Transverse colon (tissue), 4 donors: ENCODE measurements around the gene CENPT. TPM values are rescaled to one million over a fixed set of nuclear protein-coding genes. Genes with fewer than 3 reads are reported as not detected.
"Not testable (repeated sequence)": the region's sequence is repeated elsewhere in the genome, so short reads cannot be mapped to it uniquely, and the experiment has no call there.

Source experiments
- DNase-seq: peaks from one replicate; pipeline ENCODE4 v3.0.0-alpha.2; 2019
- H3K27ac ChIP-seq, 4 donors: fragments of 200-600 bp; sonication (generic); 2 replicates each; pipeline ENCODE4 v1.5.1; 2016 to 2018; ENCODE audit warnings: inconsistent platforms in 4 of 4
- H3K27me3 ChIP-seq: fragments of 200-600 bp; sonication (generic); 2 replicates; pipeline ENCODE4 v1.5.1; 2017; ENCODE audit warnings: inconsistent platforms
- H3K36me3 ChIP-seq, 4 donors: fragments of 200-600 bp; sonication (generic); 2 replicates each; pipeline ENCODE4 v1.5.1; 2017 to 2019; ENCODE audit warnings: inconsistent platforms in 4 of 4
- H3K4me1 ChIP-seq, 4 donors: fragments of 200-600 bp; sonication (generic); 2 replicates each; pipeline ENCODE4 v1.5.1; 2017 to 2020; ENCODE audit warnings: inconsistent platforms in 4 of 4
- H3K4me3 ChIP-seq, 4 donors: fragments of 200-600 bp; sonication (generic); 1 replicate in 1 of 4; 2 replicates in 3 of 4; pipeline versions ENCODE4 v1.5.1 to v1.6.1; 2017 to 2019; ENCODE audit warnings: inconsistent platforms in 4 of 4
- H3K9me3 ChIP-seq, 2 donors: fragments of 200-600 bp; sonication (generic); 2 replicates each; pipeline ENCODE4 v1.5.1; 2017 to 2019; ENCODE audit warnings: inconsistent platforms in 2 of 2
- CTCF ChIP-seq, 5 experiments: fragments of 200-600 bp in 3 of 5; fragments of 450-650 bp in 2 of 5; sonication (generic) in 3 of 5; IDR thresholded peaks; 1 replicate in 2 of 5; 2 replicates in 3 of 5; pipeline ENCODE4 v1.5.1; 2016 to 2017; ENCODE audit warnings: antibody characterized with exemption in 5 of 5, inconsistent platforms in 3 of 5, mild to moderate bottlenecking in 2 of 5, moderate library complexity in 1 of 5
- EP300 ChIP-seq: sonication (generic); formaldehyde crosslinking; IDR thresholded peaks from one replicate; pipeline ENCODE4 v1.6.1; 2017; ENCODE audit warnings: antibody characterized with exemption, low read depth
- POLR2A ChIP-seq: fragments of 450-650 bp; IDR thresholded peaks from one replicate; pipeline ENCODE4 v1.6.1; 2016; ENCODE audit warnings: antibody characterized with exemption, mild to moderate bottlenecking, moderate library complexity
- POLR2AphosphoS5 ChIP-seq, 3 donors: sonication (generic); formaldehyde crosslinking; IDR thresholded peaks; one replicate each; pipeline ENCODE4 v1.6.1; 2016; ENCODE audit warnings: antibody characterized with exemption in 3 of 3
- WGBS, 2 donors: methylation state at CpG; one replicate each; pipeline ENCODE4 v1.1.5; 2018; ENCODE audit warnings: low coverage in 1 of 2; 5-methylcytosine and 5-hydroxymethylcytosine counted together
- in situ Hi-C, 4 donors: fragments of 200-750 bp; cut with MboI; loops; one replicate each; pipeline versions ENCODE4 v1.15.0 to v1.15.1; 2017; ENCODE audit warnings: low sequenced_read_pairs in 3 of 4, low pct_ligation_motif_present in 1 of 4, low pct_unique_long_range_greater_than_20kb in 1 of 4
- intact Hi-C: fragments of 100-400 bp; cut with DNase I; formaldehyde crosslinking; loops from one replicate; pipeline ENCODE4 v1.15.1; 2023; ENCODE audit warnings: low total_unique reads
- total RNA-seq, 4 donors: library from RNA; depleted of rRNA; stranded (reverse); fragments of >200 nt; gene quantifications; one replicate each; pipeline ENCODE4 v1.1.0, GENCODE V29; 2016

Gene CENPT
- total RNA-seq, 4 donors from 2014 or later, result 58.2 to 248 (median 100) TPM

- no peaks in the 10 kb centered on the region for H3K9me3 ChIP-seq
- in situ Hi-C loops (no loop called here), intact Hi-C loops (no loop called here)
- no peak overlapping the region for H3K4me3 ChIP-seq
- H3K27me3 ChIP-seq, result no peaks in the 10 kb centered on the region
- peaks cover 0 to 15% (median 4%) of the 10 kb centered on the region in 4 donors for H3K36me3 ChIP-seq
- no peak for DNase-seq
- H3K27ac ChIP-seq, result no peak overlapping the region
- TF ChIP-seq POLR2A (no peak), CTCF (IDR thresholded peaks at IDR 0.05) (no peak), POLR2AphosphoS5 (IDR thresholded peaks at IDR 0.05) (no peak), EP300 (no peak)
- WGBS, 2 donors, result 85 to 86% methylated on average over 1 to 2 of the region's 2 CpGs
- peaks cover 0 to 23% (median 5%) of the 10 kb centered on the region in 4 donors for H3K4me1 ChIP-seq
These were observed 17.1 kb upstream of the CENPT start for GRCh38 chr16:67864594-67864993.

- in situ Hi-C loops, DNase-seq, H3K9me3 ChIP-seq, H3K27me3 ChIP-seq, H3K4me3 ChIP-seq, intact Hi-C loops: not testable (repeated sequence)
- Histone ChIP-seq H3K4me1 (peaks cover 0 to 26% (median 5%) of the 10 kb centered on the region in 4 donors), H3K36me3 (peaks cover 0 to 15% (median 4%) of the 10 kb centered on the region in 4 donors), H3K27ac (peak overlapping the region in 3 of 4 donors; percentile 19 to 62 (median 34))
- 90 to 94% methylated on average over 2 to 6 of the region's 6 CpGs for WGBS, 2 donors
These were observed 16.6 kb upstream of the CENPT start for GRCh38 chr16:67864044-67864443.

GRCh38 chr16:67862623-67863583 is 15.4 kb upstream of the CENPT start:
- peaks cover 0 to 15% (median 0%) of the 10 kb centered on the region in 4 donors for H3K36me3 ChIP-seq
- no peaks in the 10 kb centered on the region for H3K27me3 ChIP-seq
- intact Hi-C loops, result no loop called here
- in situ Hi-C loops, result no loop called here
- peaks cover 0 to 38% (median 16%) of the 10 kb centered on the region in 4 donors for H3K4me1 ChIP-seq
- peak overlapping the region; percentile 22 to 62 (median 36) for H3K27ac ChIP-seq
- TF ChIP-seq CTCF (IDR thresholded peaks at IDR 0.05), result no peak
- TF ChIP-seq POLR2A, result no peak
- no peak for DNase-seq
- no peaks in the 10 kb centered on the region for H3K9me3 ChIP-seq
- 87 to 95% methylated on average over 4 to 11 of the region's 11 CpGs for WGBS, 2 donors
- no peak overlapping the region for H3K4me3 ChIP-seq

GRCh38 chr16:67861877-67862276 is 14.4 kb upstream of the CENPT start:
- intact Hi-C loops, result no loop called here
- peaks cover 8 to 48% (median 26%) of the 10 kb centered on the region in 4 donors for H3K4me1 ChIP-seq
- no peaks in the 10 kb centered on the region for H3K9me3 ChIP-seq
- 89% methylated on average over 6 of the region's 6 CpGs; no CpG with 5 or more reads in 1 of the 2 donors for WGBS, 2 donors
- TF ChIP-seq POLR2AphosphoS5 (IDR thresholded peaks at IDR 0.05) (no peak), EP300 (no peak), CTCF (IDR thresholded peaks at IDR 0.05) (no peak), POLR2A (no peak)
- no peak for DNase-seq
- H3K27me3 ChIP-seq, result no peaks in the 10 kb centered on the region
- no peak overlapping the region for H3K27ac ChIP-seq
- H3K4me3 ChIP-seq, result no peak overlapping the region
- in situ Hi-C loops, result no loop called here
- peaks cover 0 to 5% (median 0%) of the 10 kb centered on the region in 4 donors for H3K36me3 ChIP-seq
